SK-N-SH treated with all-trans-retinoic acid at 6 μM for 48 hours (cell line): ENCODE data around the gene MOAP1.

Source experiments
- ATAC-seq: fragments of 200-7000 bp; cut with Tn5 transposase; 3 replicates; pipeline ENCODE4 v1.9.1; 2020; ENCODE audit warnings: mild to moderate bottlenecking, moderate library complexity
- ARNTL ChIP-seq: fragments of 450-650 bp; formaldehyde crosslinking; IDR thresholded peaks from 2 replicates; pipeline ENCODE4 v1.5.0; 2020; ENCODE audit warnings: low read depth, mild to moderate bottlenecking, moderate library complexity, borderline replicate concordance
- BACH2 ChIP-seq: fragments of 250-450 bp; sonication (Bioruptor Pico); IDR thresholded peaks from 2 replicates; pipeline ENCODE4 v1.9.0; 2021; ENCODE audit warnings: mild to moderate bottlenecking, borderline replicate concordance
- CREB5 ChIP-seq: fragments of 250-450 bp; sonication (Bioruptor Pico); IDR thresholded peaks from 2 replicates; pipeline ENCODE4 v1.5.1; 2020; ENCODE audit warnings: low read depth, mild to moderate bottlenecking, moderate library complexity
- CSDC2 ChIP-seq: fragments of 250-450 bp; sonication (Bioruptor Pico); IDR thresholded peaks from 2 replicates; pipeline ENCODE4 v1.5.0; 2020; ENCODE audit warnings: mild to moderate bottlenecking, moderate library complexity
- CSRNP3 ChIP-seq: fragments of 250-450 bp; sonication (Bioruptor Pico); IDR thresholded peaks from 2 replicates; pipeline ENCODE4 v1.5.1; 2021; ENCODE audit warnings: mild to moderate bottlenecking, moderate library complexity
- ESRRG ChIP-seq: fragments of 250-450 bp; sonication (Bioruptor Pico); IDR thresholded peaks from 2 replicates; pipeline ENCODE4 v1.6.1; 2021; ENCODE audit warnings: mild to moderate bottlenecking
- ISL1 ChIP-seq: fragments of 250-450 bp; sonication (Bioruptor Pico); IDR thresholded peaks from 2 replicates; pipeline ENCODE4 v2.1.2; 2022; ENCODE audit warnings: mild to moderate bottlenecking, moderate library complexity
- OSR1 ChIP-seq: fragments of 250-450 bp; sonication (Bioruptor Pico); IDR thresholded peaks from 2 replicates; pipeline ENCODE4 v1.8.0; 2022; ENCODE audit warnings: moderate library complexity, mild to moderate bottlenecking, inconsistent platforms
- SNAI2 ChIP-seq: fragments of 250-450 bp; sonication (Bioruptor Pico); IDR thresholded peaks from 2 replicates; pipeline ENCODE4 v1.5.0; 2020; ENCODE audit warnings: mild to moderate bottlenecking, moderate library complexity
- TCF4 ChIP-seq: fragments of 250-450 bp; sonication (Bioruptor Pico); IDR thresholded peaks from 2 replicates; pipeline ENCODE4 v1.8.0; 2021; ENCODE audit warnings: mild to moderate bottlenecking, moderate library complexity, borderline replicate concordance
- ZC3H10 ChIP-seq: fragments of 250-450 bp; sonication (Bioruptor Pico); IDR thresholded peaks from 2 replicates; pipeline ENCODE4 v1.5.1; 2021; ENCODE audit warnings: mild to moderate bottlenecking, moderate library complexity
- ZFP3 ChIP-seq: fragments of 250-450 bp; sonication (Bioruptor Pico); IDR thresholded peaks from 2 replicates; pipeline ENCODE4 v1.5.0; 2020; ENCODE audit warnings: mild to moderate bottlenecking, moderate library complexity
- ZFP30 ChIP-seq: fragments of 450-650 bp; formaldehyde crosslinking; IDR thresholded peaks from 2 replicates; pipeline ENCODE4 v1.5.0; 2022; ENCODE audit warnings: mild to moderate bottlenecking, moderate library complexity
- ZNF565 ChIP-seq: fragments of 450-650 bp; formaldehyde crosslinking; conservative IDR thresholded peaks from 2 replicates; pipeline ENCODE4 v1.5.0; 2020; ENCODE audit warnings: low read depth, mild to moderate bottlenecking, moderate library complexity
- ZNF70 ChIP-seq: fragments of 450-650 bp; formaldehyde crosslinking; IDR thresholded peaks from 2 replicates; pipeline ENCODE4 v1.5.0; 2020; ENCODE audit warnings: mild to moderate bottlenecking, moderate library complexity
- TF ChIP-seq, protein P1 (sequence below): fragments of 250-450 bp; sonication (Bioruptor Pico); IDR thresholded peaks from 2 replicates; pipeline ENCODE4 v1.8.0; 2020; ENCODE audit warnings: mild to moderate bottlenecking, moderate library complexity, borderline replicate concordance
- TF ChIP-seq, protein P2 (sequence below): fragments of 250-450 bp; sonication (Bioruptor Pico); IDR thresholded peaks from 2 replicates; pipeline ENCODE4 v1.5.0; 2020; ENCODE audit warnings: mild to moderate bottlenecking, moderate library complexity

MOAP1 gene

DNA sequence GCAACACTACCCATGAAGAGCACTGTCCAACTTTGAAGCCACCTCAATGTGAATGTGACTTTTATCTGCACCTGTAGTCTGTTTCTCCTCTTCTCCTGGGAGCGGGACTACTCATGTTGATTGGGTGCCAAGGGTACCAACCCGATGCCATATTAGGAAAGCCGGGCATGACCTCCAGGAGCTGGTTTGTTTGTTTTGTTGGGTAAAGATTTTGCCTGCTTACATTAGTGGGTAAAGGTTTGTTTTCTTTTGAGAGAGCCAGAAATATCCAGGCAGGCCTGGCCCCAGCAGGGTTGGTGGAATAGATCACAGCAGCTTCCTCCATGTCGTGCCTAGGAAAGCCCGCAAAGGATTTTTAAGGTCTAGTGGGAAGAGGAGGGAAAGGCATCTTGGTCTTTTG lies 49.3 kb downstream of the MOAP1 start:
- TF ChIP-seq ZFP30, result no peak
- TF ChIP-seq OSR1, result no peak
- no peak for TF ChIP-seq CSDC2
- ATAC-seq, result no peak

- ATAC-seq, result no peak
- TF ChIP-seq ZNF565 (CRISPR knock-in tag) (no peak), ZFP3 (CRISPR knock-in tag) (no peak), CREB5 (CRISPR knock-in tag) (no peak), CSRNP3 (CRISPR knock-in tag) (no peak), ZC3H10 (CRISPR knock-in tag) (no peak), ZNF70 (no peak), SNAI2 (CRISPR knock-in tag) (no peak)
These were observed 51.2 kb downstream of the MOAP1 start for GRCh38 chr14:93133464-93133863.

DNA sequence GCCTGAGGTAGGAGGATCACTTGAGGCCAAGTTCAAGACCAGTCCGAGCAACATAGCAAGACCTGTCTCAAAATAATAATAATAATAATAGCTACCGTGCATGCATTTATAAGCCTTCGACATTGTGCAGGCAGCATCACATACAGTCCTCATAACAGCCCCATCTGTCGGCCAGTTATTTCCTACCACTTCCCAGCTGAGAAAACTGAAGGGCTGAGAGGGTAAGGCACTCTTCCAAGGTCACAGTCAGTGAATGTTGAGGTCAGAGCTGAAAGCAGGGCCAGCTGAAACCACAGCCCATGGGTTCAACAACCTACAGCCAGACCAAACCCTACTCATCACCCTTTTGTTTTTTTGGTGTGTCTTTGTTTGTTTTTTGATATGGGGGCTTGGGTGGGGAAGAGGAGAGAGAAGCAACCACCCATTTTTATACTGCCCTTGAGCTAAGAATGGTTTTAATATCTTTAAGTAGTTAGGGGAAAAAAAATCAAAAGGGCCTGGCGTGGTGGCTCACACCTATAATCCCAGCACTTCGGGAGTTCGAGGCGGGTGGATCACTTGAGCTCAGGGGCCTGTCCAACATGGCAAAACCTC lies 52.1 kb downstream of the MOAP1 start:
- ATAC-seq, result peak; percentile 87
- TF ChIP-seq ESRRG (CRISPR knock-in tag) (no peak), CSDC2 (no peak), BACH2 (no peak), ISL1 (CRISPR knock-in tag) (no peak), ARNTL (no peak), CSRNP3 (CRISPR knock-in tag) (no peak), ZNF565 (CRISPR knock-in tag) (no peak), SNAI2 (CRISPR knock-in tag) (no peak), ZFP3 (CRISPR knock-in tag) (no peak), CREB5 (CRISPR knock-in tag) (no peak), TCF4 (CRISPR knock-in tag) (no peak)
- TF ChIP-seq, protein P1, sequence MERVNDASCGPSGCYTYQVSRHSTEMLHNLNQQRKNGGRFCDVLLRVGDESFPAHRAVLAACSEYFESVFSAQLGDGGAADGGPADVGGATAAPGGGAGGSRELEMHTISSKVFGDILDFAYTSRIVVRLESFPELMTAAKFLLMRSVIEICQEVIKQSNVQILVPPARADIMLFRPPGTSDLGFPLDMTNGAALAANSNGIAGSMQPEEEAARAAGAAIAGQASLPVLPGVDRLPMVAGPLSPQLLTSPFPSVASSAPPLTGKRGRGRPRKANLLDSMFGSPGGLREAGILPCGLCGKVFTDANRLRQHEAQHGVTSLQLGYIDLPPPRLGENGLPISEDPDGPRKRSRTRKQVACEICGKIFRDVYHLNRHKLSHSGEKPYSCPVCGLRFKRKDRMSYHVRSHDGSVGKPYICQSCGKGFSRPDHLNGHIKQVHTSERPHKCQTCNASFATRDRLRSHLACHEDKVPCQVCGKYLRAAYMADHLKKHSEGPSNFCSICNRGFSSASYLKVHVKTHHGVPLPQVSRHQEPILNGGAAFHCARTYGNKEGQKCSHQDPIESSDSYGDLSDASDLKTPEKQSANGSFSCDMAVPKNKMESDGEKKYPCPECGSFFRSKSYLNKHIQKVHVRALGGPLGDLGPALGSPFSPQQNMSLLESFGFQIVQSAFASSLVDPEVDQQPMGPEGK (CRISPR knock-in tag), result no peak
- TF ChIP-seq, protein P2, sequence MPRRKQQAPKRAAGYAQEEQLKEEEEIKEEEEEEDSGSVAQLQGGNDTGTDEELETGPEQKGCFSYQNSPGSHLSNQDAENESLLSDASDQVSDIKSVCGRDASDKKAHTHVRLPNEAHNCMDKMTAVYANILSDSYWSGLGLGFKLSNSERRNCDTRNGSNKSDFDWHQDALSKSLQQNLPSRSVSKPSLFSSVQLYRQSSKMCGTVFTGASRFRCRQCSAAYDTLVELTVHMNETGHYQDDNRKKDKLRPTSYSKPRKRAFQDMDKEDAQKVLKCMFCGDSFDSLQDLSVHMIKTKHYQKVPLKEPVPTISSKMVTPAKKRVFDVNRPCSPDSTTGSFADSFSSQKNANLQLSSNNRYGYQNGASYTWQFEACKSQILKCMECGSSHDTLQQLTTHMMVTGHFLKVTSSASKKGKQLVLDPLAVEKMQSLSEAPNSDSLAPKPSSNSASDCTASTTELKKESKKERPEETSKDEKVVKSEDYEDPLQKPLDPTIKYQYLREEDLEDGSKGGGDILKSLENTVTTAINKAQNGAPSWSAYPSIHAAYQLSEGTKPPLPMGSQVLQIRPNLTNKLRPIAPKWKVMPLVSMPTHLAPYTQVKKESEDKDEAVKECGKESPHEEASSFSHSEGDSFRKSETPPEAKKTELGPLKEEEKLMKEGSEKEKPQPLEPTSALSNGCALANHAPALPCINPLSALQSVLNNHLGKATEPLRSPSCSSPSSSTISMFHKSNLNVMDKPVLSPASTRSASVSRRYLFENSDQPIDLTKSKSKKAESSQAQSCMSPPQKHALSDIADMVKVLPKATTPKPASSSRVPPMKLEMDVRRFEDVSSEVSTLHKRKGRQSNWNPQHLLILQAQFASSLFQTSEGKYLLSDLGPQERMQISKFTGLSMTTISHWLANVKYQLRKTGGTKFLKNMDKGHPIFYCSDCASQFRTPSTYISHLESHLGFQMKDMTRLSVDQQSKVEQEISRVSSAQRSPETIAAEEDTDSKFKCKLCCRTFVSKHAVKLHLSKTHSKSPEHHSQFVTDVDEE, result no peak
